ENCODE measurements around the gene AMER1.

AMER1 gene

GRCh38 chrX:64205441-64205734, at the start of gene AMER1:
AMER1 (minus strand) TSS chrX:64205708; CDS start chrX:64193286, 12,422 bp downstream.
- peak; percentile 69 for ATAC-seq

DNA sequence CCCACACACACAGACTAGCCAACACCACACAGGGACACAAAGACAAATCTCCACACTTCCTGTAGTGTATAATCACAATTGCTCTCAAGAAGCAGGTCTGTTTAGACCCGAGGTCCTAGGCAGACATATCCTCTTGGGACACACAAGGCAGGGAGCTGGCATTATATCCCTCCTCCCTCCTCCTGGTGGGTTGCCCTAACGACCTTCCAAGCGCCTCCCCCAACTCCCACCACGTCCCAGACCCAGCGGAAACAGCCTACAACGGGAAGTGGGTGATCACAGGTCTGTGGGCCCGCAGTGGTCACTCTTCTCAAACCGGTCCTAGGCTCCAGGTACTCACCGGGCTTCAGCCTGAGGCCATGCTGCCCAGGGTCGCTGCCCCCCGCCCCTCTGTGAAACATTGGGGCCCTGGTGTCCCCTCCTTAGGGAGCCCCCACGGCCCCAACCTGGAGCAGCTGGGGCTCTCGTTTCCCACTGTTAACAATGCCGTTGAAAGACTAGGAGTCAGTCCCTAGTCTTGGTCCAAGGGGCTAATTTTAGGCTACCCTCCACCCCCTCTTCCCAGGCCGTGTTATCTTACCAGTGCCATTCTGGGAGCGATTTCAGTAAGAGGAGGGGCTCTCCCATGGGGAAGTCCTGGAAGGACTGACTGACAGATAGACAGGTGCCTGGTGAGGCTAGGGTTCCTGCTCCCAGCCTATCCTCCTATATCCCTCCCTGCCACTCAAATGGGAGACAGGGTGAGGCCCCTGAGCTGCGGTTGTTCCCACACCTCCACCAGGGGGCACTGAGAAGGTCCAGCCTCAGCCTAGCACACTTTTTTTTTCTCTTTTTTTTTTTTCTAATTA, 24.8 kb upstream of the AMER1 start, which contains the start of gene ASB12:
TSS of gene ASB12 (minus strand) at position 485 of the 848 bp plus-strand sequence. CDS start 4,957 bp downstream, outside the sequence.
- TF ChIP-seq, protein P1, sequence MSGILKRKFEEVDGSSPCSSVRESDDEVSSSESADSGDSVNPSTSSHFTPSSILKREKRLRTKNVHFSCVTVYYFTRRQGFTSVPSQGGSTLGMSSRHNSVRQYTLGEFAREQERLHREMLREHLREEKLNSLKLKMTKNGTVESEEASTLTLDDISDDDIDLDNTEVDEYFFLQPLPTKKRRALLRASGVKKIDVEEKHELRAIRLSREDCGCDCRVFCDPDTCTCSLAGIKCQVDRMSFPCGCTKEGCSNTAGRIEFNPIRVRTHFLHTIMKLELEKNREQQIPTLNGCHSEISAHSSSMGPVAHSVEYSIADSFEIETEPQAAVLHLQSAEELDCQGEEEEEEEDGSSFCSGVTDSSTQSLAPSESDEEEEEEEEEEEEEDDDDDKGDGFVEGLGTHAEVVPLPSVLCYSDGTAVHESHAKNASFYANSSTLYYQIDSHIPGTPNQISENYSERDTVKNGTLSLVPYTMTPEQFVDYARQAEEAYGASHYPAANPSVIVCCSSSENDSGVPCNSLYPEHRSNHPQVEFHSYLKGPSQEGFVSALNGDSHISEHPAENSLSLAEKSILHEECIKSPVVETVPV (CRISPR knock-in tag; IDR thresholded peaks at IDR 0.05): no peak
- TF ChIP-seq TCF4 (CRISPR knock-in tag; IDR thresholded peaks at IDR 0.05; ENCODE audit: borderline replicate concordance) (no peak), ZNF70 (CRISPR knock-in tag; IDR thresholded peaks at IDR 0.05) (no peak), ZNF565 (CRISPR knock-in tag; conservative IDR thresholded peaks at IDR 0.05; ENCODE audit: low read depth) (no peak), GLIS3 (CRISPR knock-in tag; IDR thresholded peaks at IDR 0.05) (no peak), ZFP3 (CRISPR knock-in tag; IDR thresholded peaks at IDR 0.05) (no peak), ZFP30 (CRISPR knock-in tag; IDR thresholded peaks at IDR 0.05) (no peak), ESRRG (CRISPR knock-in tag; IDR thresholded peaks at IDR 0.05) (no peak), OSR1 (CRISPR knock-in tag; IDR thresholded peaks at IDR 0.05) (no peak), ZC3H10 (CRISPR knock-in tag; IDR thresholded peaks at IDR 0.05) (no peak), BACH2 (CRISPR knock-in tag; IDR thresholded peaks at IDR 0.05; ENCODE audit: borderline replicate concordance) (no peak), CSDC2 (CRISPR knock-in tag; IDR thresholded peaks at IDR 0.05) (no peak)
- TF ChIP-seq, protein P2, sequence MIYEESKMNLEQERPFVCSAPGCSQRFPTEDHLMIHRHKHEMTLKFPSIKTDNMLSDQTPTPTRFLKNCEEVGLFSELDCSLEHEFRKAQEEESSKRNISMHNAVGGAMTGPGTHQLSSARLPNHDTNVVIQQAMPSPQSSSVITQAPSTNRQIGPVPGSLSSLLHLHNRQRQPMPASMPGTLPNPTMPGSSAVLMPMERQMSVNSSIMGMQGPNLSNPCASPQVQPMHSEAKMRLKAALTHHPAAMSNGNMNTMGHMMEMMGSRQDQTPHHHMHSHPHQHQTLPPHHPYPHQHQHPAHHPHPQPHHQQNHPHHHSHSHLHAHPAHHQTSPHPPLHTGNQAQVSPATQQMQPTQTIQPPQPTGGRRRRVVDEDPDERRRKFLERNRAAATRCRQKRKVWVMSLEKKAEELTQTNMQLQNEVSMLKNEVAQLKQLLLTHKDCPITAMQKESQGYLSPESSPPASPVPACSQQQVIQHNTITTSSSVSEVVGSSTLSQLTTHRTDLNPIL (CRISPR knock-in tag; IDR thresholded peaks at IDR 0.05; ENCODE audit: low read depth): no peak
- TF ChIP-seq, protein P3, sequence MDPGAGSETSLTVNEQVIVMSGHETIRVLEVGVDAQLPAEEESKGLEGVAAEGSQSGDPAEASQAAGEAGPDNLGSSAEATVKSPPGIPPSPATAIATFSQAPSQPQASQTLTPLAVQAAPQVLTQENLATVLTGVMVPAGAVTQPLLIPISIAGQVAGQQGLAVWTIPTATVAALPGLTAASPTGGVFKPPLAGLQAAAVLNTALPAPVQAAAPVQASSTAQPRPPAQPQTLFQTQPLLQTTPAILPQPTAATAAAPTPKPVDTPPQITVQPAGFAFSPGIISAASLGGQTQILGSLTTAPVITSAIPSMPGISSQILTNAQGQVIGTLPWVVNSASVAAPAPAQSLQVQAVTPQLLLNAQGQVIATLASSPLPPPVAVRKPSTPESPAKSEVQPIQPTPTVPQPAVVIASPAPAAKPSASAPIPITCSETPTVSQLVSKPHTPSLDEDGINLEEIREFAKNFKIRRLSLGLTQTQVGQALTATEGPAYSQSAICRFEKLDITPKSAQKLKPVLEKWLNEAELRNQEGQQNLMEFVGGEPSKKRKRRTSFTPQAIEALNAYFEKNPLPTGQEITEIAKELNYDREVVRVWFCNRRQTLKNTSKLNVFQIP (CRISPR knock-in tag; IDR thresholded peaks at IDR 0.05; ENCODE audit: borderline replicate concordance, low read depth): no peak
- TF ChIP-seq, protein P4, sequence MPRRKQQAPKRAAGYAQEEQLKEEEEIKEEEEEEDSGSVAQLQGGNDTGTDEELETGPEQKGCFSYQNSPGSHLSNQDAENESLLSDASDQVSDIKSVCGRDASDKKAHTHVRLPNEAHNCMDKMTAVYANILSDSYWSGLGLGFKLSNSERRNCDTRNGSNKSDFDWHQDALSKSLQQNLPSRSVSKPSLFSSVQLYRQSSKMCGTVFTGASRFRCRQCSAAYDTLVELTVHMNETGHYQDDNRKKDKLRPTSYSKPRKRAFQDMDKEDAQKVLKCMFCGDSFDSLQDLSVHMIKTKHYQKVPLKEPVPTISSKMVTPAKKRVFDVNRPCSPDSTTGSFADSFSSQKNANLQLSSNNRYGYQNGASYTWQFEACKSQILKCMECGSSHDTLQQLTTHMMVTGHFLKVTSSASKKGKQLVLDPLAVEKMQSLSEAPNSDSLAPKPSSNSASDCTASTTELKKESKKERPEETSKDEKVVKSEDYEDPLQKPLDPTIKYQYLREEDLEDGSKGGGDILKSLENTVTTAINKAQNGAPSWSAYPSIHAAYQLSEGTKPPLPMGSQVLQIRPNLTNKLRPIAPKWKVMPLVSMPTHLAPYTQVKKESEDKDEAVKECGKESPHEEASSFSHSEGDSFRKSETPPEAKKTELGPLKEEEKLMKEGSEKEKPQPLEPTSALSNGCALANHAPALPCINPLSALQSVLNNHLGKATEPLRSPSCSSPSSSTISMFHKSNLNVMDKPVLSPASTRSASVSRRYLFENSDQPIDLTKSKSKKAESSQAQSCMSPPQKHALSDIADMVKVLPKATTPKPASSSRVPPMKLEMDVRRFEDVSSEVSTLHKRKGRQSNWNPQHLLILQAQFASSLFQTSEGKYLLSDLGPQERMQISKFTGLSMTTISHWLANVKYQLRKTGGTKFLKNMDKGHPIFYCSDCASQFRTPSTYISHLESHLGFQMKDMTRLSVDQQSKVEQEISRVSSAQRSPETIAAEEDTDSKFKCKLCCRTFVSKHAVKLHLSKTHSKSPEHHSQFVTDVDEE (CRISPR knock-in tag; IDR thresholded peaks at IDR 0.05): no peak
- no peak for ATAC-seq

More at GRCh38 chrX:64205441-64205734, at the start of gene AMER1:
- TF ChIP-seq ZNF8 (CRISPR knock-in tag; IDR thresholded peaks at IDR 0.05) (no peak), GLIS3 (CRISPR knock-in tag; IDR thresholded peaks at IDR 0.05) (no peak), ZNF70 (CRISPR knock-in tag; IDR thresholded peaks at IDR 0.05) (no peak), ARNTL (CRISPR knock-in tag; IDR thresholded peaks at IDR 0.05; ENCODE audit: borderline replicate concordance, low read depth) (no peak)

DNA sequence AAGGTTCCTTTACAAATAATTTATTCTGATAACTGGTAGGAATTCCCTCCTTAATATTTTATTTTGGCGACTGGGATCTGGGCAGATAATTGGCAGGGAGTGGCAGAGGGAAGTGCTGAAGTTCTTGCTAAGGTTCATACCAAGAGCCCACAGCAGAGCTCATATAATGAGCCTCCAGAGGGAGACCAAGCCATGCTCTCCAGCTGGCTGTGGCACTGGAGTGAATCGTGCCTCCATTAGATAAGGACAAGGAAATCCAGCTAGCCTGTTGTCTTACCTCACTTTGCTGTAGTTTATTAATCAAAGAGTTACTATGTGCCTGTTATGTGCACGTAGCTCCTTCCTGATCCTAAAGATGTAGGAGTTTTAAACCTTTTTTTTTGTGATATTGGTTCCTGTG, 23.6 kb upstream of the AMER1 start:
- no peak for ATAC-seq
- TF ChIP-seq ARNTL (CRISPR knock-in tag; IDR thresholded peaks at IDR 0.05; ENCODE audit: borderline replicate concordance, low read depth) (no peak), GLIS3 (CRISPR knock-in tag; IDR thresholded peaks at IDR 0.05) (no peak), ZNF565 (CRISPR knock-in tag; conservative IDR thresholded peaks at IDR 0.05; ENCODE audit: low read depth) (no peak), BACH2 (CRISPR knock-in tag; IDR thresholded peaks at IDR 0.05; ENCODE audit: borderline replicate concordance) (no peak), ZNF70 (CRISPR knock-in tag; IDR thresholded peaks at IDR 0.05) (no peak), ZNF8 (CRISPR knock-in tag; IDR thresholded peaks at IDR 0.05) (no peak), PPARA (CRISPR knock-in tag; IDR thresholded peaks at IDR 0.05; ENCODE audit: borderline replicate concordance) (no peak)
- TF ChIP-seq, protein P1 (CRISPR knock-in tag; IDR thresholded peaks at IDR 0.05): no peak
